NB4 (cell line): ENCODE data around the gene ADGRA3.

Experiments
- DNase-seq: peaks from one replicate; pipeline ENCODE4 v3.0.0; 2010; ENCODE audit warnings: low read depth
- H3K4me3 ChIP-seq: one replicate; pipeline ENCODE4 v1.5.1; 2011; ENCODE audit warnings: mild to moderate bottlenecking, low read depth, low read length, moderate library complexity
- MYC ChIP-seq: IDR thresholded peaks from 2 replicates; pipeline ENCODE4 v1.6.1; 2011; ENCODE audit warnings: low read depth, low read length
- POLR2A ChIP-seq: IDR thresholded peaks from 2 replicates; pipeline ENCODE4 v1.6.1; 2011; ENCODE audit warnings: mild to moderate bottlenecking; ENCODE audit not compliant: insufficient read length; ENCODE audit errors: extremely low read depth
- TF ChIP-seq, protein P1 (sequence below): IDR thresholded peaks from one replicate; pipeline ENCODE4 v1.5.1; 2012; ENCODE audit warnings: low read depth, low read length
- TF ChIP-seq, protein P2 (sequence below): IDR thresholded peaks from 2 replicates; pipeline ENCODE4 v1.6.1; 2011; ENCODE audit warnings: low read depth, low read length

The ADGRA3 gene

DNA sequence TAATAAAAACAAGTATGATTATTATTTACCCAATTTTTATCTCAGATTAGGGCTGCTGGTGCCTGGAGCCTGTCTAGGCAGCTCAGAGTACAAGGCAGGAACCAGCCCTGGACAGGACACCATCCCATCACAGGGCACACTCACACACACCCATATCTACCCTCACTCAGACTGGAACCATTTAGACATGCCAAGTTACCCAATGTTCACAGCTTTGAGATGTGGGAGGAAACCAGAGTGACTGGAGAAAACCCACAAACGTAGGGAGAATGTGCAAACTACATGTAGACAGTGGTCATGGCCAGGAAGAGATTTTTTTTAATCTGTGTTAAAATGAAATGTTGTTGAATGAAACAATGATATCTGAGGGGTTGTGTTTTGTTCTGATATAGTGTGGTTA, 35.7 kb upstream of the ADGRA3 start:
- TF ChIP-seq, protein P1, sequence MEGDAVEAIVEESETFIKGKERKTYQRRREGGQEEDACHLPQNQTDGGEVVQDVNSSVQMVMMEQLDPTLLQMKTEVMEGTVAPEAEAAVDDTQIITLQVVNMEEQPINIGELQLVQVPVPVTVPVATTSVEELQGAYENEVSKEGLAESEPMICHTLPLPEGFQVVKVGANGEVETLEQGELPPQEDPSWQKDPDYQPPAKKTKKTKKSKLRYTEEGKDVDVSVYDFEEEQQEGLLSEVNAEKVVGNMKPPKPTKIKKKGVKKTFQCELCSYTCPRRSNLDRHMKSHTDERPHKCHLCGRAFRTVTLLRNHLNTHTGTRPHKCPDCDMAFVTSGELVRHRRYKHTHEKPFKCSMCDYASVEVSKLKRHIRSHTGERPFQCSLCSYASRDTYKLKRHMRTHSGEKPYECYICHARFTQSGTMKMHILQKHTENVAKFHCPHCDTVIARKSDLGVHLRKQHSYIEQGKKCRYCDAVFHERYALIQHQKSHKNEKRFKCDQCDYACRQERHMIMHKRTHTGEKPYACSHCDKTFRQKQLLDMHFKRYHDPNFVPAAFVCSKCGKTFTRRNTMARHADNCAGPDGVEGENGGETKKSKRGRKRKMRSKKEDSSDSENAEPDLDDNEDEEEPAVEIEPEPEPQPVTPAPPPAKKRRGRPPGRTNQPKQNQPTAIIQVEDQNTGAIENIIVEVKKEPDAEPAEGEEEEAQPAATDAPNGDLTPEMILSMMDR, result no peak
- TF ChIP-seq MYC, result no peak
- TF ChIP-seq, protein P2, sequence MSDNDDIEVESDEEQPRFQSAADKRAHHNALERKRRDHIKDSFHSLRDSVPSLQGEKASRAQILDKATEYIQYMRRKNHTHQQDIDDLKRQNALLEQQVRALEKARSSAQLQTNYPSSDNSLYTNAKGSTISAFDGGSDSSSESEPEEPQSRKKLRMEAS, result no peak
- DNase-seq, result no peak
- H3K4me3 ChIP-seq, result no peak overlapping the region

DNA sequence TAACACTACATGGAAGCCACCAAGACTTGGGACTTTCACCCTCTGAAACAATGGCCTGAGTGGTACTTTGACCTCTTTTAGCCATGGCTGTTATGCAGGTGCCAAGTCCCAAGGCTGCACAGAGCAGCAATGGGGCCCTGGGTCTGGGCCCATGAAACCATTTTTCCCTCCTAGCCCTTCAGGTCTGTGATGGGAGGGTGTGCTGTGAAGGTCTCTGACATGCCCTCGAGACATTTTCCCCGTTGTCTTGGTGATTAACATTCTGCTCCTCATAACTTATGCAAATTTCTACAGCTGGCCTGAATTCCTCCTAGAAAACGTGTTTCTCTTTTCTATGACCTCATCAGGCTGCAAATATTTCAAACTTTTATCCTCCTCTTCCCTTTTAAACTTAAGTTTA, 30.4 kb upstream of the ADGRA3 start:
- DNase-seq, result no peak
- no peak overlapping the region for H3K4me3 ChIP-seq
- TF ChIP-seq, protein P2, result no peak
- TF ChIP-seq MYC (no peak), POLR2A (no peak)
- TF ChIP-seq, protein P1, result no peak

DNA sequence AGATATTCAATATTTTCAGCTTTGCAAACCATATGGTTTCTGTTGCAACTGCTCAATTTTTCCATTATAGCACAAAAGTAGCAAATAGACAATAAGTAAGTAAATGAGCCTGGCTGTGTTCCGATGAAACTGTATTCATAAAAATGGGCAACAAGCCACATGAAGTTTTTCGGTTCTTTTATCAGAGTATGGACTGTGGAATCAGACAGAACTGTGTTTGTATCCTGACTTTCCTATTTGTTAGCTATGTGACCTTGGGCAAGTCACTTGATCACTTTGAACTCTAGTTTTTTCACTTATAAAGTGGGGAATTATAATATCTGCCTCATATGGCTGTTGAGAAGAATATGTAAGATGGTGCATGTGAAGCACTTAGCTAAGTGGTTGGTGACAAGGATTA, 23.4 kb upstream of the ADGRA3 start:
- DNase-seq, result no peak
- TF ChIP-seq, protein P1, result no peak
- TF ChIP-seq MYC (no peak), POLR2A (no peak)
- TF ChIP-seq, protein P2, result no peak
- no peak overlapping the region for H3K4me3 ChIP-seq

DNA sequence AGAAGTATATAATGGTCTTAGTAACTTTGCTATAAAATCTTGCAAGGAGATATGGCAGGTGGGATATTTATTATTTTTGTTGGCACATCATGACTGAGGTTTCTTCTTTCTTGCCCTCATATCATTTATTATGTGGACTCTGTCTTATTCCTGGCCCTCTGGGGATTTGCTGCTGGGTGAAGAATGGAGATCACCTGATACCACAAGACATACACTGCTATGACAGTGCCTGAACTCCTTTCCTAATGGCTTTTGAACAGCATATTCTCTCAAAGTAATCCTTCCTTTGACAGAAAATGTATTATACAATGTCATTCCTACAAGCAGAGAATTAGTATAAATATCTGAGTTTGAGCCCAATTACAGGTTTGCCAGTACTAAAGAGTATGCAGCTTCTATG, 22.0 kb upstream of the ADGRA3 start:
- TF ChIP-seq, protein P1, result no peak
- TF ChIP-seq POLR2A (no peak), MYC (no peak)
- TF ChIP-seq, protein P2, result no peak
- no peak overlapping the region for H3K4me3 ChIP-seq
- DNase-seq, result no peak

DNA sequence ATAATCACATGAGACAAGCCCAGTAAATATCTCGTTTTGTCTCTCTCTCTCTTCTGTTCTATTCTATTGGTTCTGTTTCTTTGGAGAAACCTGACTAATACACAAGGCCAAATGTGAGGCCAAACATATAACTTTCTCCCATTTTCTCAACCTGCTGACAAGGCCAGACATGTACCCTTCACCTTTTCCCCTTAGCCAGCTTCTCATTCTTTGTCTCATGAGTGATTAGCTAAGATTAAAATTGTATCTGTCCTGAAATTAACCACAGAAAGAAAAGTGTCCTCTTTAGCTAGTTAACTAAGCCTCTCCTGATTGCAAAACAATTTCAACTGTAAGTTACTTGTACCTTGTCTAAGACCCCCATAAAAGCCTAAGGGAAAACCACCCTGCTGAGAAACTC, 18.5 kb upstream of the ADGRA3 start:
- no peak overlapping the region for H3K4me3 ChIP-seq
- DNase-seq, result no peak
- TF ChIP-seq, protein P2, result no peak
- TF ChIP-seq, protein P1, result no peak
- TF ChIP-seq POLR2A, result no peak
- TF ChIP-seq MYC, result no peak

DNA sequence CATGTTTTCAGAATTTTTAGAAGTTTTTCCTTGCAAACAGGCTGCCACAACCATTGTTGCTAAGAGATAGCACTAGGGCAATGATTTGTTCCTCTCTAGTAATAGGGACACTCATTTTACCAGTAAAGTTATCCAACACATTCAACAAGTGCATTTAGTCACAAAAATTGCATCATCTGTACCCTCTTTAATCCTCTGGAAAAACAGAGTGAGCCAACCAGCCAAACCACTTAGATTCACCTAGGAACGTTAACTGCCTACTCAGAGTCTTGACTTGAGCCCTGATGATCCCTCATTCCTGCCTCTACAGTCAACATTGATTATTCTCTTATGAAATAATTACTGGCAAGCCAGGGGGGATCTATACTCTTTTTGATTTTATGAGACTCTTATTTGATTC, 17.0 kb upstream of the ADGRA3 start:
- no peak for DNase-seq
- no peak overlapping the region for H3K4me3 ChIP-seq
- TF ChIP-seq, protein P2, result no peak
